Measurements from ENCODE around the gene CHRNA4. TPM values are rescaled to one million over a fixed set of nuclear protein-coding genes. Genes with fewer than 3 reads are reported as not detected.

CHRNA4 gene
- total RNA-seq, 1 experiment from 2014 or later = not detected

DNA sequence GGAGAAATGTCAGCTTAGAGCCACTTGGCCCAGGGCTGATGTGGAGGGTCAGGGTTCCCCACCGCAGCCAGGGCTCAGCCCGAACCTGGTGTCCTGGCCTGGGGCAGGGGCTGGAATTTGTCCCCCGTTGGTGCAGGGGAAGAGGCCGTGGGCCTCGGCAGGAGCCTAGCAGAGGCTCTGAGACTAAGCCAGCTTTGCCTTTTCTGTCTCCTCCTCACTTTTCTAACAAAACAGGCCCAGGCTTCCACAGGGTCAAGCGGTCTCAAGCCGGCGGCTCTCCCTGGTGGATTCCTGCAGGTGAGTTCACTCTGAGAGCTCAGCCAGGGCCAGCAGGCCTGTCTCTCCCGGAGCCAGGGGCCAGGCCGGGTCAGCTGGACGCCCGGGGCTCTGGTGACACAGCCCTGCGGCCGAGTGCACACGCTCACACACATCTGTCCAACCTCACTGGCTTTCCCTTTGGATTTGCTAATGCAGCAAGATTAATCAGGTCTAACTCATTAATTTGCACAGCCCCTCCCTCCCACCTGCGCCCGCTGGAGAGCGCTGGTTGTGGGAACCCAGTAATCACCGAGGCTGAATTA, 2.9 kb upstream of the CHRNA4 start:
- DNase-seq (ENCODE audit: low spot score) = no peak

GRCh38 chr20:63363013-63363957, 2.1 kb upstream of the CHRNA4 start:
- no peak for DNase-seq (ENCODE audit: low spot score)

GRCh38 chr20:63362436-63363009, 1.4 kb upstream of the CHRNA4 start:
- no peak for DNase-seq (ENCODE audit: low spot score)

- no peak for DNase-seq (ENCODE audit: low spot score)
Observed at GRCh38 chr20:63361519-63362435, 628 bp upstream of the CHRNA4 start.

DNA sequence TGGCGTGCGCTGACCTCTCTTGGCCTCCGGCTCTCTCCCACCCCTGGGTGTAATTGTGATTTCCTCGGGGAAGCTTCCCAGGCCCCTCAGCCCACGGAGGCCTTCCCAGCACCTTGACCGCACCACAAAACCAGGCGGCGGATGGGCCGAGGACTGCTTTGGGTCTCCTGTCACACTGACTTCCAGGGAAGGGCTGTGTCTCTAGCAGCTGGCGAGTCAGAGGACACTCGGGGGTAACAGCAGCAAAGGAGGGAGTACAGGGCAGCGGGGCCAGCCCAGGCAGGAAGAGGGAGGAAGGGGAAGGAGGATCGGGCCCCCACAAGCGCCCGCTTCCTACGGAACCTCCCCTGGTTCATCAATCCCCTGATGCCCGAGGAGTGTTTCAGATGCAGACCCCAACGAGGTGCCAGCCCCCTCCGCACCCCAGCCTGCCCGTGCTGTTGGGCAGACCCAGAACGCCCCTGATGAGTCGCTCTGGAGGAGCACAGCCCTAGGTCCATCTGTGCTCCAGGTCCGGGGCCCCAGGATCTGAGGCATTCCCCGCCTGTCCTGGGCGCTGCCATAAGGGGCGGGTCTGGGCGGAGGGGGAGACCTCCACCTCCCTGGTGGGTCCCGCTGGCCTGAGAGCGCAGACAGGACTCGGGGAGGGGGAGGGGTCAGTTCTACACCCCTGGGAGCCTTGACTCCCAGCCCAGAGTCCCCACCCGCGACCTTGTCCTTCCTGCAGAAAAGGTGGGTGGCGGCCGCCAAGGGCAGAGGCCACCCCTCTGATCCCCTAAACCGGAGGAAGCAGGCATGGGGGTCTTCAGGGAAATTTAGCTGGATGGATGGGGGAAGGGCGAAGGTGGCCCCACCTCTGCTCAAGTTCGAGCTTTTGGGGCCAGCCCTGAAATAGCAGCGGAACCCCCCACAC, 956 bp downstream of the CHRNA4 start:
- no peak for DNase-seq (ENCODE audit: low spot score)

DNA sequence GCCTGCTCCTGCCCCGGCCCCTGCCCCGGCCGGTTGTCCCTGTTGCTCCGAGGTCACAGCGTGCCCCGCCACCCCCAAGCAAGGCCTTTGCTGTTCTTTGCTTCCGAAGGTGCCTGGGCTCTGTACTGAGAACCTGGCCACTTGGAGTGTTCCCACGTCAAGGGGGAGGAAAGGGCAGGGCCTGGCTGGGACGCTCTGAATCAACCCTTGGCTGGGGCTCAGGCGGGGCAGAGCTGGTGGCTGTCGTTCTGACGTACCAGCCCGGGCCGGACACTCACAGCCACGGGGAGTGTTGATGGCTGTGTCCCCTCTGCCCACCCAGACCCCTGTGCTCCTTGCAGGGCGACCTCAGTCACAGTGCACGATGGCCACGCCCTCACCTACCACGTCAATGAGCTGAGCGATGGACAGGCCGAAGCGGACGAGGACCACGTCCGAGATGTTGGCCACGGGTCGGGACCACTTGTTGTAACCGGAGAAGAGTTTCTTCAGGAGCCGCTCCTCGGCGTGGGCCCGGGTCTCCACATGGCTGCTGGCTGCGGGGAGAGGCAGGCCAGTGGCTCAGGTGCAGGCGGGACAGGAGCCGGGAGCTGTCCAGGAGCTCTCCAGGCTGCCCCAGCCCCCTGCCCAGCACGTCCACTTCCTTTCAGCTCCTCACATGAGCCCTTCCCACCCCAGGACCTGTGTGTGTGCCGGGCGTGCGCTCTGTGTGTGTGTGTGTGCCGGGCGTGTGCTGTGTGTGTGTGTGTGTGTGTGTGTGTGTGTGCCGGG, 1.8 kb downstream of the CHRNA4 start:
- DNase-seq (ENCODE audit: low spot score) = no peak

DNA sequence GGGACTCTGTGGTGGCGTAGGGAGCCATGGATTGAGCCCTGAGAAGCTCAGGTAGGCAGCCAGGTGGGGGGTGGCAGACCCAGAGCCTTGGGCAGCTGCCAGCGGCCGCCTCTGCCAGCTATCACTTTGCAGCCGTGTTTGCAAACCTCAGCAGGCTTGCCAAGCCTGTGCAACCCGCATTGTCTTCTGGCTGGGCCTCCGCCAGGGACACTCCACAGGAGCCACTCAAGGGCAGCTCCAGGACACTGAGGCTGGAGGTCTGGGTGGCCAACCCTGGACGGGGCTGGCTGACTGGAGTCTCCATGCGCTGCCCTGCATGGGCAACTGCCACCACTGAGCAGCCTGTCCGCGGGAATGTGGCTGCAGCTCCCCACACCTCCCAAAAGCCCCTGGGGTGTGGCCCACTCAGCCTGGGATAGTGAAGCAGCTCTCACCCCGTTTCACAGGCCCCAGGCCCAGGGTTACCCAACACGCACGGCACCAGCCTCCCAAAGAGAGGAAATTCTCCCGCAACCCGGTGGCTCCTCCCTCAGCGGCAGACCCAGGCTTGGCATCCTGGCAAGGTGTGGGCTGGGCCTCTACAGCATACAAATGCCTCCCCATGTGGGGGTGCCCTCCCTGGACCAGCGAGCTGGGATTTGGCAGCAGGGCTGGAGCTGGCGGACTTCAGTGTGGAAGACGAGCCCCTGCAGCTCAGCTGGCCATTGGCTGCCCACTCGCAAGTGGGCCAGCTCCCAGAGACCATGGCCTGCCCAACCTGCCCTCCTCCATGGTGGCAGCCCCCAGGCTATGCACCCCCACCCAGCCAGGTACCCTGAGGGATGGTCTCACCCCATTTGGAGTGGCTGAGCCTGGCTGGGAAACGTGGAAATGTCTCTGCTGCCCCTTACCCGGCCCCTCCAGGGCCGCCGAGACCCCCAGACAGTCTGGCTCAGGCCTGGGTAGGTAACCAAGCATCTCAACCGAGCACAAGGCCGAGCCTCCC, 2.9 kb downstream of the CHRNA4 start:
- DNase-seq (ENCODE audit: low spot score) = no peak

DNA sequence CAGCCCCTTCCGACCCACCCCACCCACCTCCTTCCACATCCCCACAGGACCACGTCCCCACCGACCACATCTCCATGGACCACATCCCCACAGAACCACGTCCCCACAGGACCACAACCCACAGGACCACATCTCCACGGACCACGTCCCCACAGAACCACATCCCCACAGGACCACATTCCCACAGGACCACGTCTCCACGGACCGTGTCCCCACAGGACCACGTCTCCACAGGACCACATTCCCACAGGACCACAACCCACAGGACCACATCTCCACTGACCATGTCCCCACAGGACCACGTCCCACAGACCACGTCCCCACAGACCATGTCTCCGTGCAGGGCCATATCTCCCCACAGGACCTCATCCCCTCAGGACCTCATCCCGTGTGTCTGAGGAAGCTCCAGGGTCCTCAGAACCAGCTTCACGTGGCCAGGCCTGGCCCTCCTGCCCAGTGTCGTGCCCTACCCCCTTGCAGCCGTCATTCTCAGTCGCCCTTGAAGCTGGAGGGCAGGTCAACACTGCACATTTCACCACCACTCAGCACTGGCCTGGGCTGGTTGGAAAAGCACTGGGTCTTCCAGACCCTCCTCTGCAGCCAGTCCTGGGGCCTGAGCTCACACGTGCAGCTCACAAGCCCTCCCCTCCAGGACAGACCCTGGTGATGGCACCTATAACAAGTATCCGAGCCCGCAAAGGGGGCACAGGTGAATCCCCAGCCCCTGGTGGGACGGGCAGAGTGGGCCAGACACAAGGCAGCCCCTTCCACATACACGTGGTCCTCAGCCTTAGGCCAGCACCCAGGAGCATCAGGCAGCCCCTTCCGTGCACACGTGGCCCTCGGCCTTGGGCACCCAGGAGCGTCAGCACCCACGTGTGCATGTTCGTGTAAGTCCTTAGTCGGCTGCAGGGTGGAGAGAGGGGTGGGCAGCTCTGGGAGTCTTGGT, 3.9 kb downstream of the CHRNA4 start:
- no peak for DNase-seq (ENCODE audit: low spot score)

- DNase-seq (ENCODE audit: low spot score) = no peak
Observed at GRCh38 chr20:63356511-63356910, 4.6 kb downstream of the CHRNA4 start.

DNA sequence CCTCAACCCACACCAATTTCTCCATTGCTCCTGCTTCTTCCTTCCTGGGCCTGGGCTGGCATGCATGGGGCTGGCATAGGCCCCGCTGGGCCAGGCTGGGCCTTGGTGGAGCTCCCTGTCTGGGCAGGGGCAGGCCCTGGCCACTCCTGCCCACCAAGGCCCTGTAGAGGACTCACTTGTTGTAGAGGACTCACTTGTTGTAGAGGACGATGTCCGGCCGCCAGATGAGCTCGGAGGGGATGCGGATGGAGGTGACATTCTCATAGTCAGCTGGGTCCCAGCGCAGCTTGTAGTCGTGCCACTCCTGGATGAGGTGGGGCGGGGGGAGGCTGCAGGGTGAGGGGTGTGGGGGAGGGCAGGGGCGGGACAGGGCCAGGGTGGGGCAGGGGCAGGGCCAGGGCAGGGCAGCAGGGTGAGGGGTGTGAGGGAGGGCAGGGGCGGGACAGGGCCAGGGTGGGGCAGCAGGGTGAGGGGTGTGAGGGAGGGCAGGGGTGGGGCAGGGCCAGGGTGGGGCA, 5.3 kb downstream of the CHRNA4 start:
- no peak for DNase-seq (ENCODE audit: low spot score)

GRCh38 chr20:63354636-63355350, 6.4 kb downstream of the CHRNA4 start:
- DNase-seq (ENCODE audit: low spot score) = no peak

- no peak for DNase-seq (ENCODE audit: low spot score)
Observed at GRCh38 chr20:63352811-63353221, 8.3 kb downstream of the CHRNA4 start.

- no peak for DNase-seq (ENCODE audit: low spot score)
Observed at GRCh38 chr20:63351811-63352591, 9.1 kb downstream of the CHRNA4 start.

GRCh38 chr20:63351326-63351700, 9.8 kb downstream of the CHRNA4 start:
- DNase-seq (ENCODE audit: low spot score) = no peak

DNA sequence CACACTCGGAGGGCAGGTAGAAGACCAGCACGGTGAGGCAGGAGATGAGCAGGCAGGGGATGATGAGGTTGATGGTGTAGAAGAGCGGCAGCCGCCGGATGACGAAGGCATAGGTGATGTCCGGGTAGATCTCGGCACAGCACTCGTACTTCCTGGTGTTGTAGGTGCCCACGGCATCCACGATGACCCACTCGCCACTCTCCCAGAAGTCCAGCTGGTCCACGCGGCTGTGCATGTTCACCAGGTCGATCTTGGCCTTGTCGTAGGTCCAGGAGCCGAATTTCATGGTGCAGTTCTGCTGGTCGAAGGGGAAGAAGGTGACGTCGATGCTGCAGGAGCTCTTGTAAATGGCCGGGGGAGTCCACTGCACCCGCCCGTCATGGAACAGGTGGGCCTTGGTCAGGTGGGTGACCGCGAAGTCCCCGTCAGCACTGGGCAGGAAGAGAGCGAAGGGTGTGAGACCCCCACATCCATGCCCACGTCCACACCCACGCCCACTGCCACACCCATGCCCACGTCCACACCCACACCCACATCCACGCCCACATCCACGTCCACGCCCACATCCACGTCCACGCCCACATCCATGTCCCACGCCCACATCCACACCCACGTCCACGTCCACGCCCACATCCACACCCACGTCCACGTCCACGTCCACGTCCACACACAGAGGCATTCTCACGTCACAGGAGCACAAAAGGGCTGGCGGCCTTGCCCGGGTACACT, 10.4 kb downstream of the CHRNA4 start:
- DNase-seq (ENCODE audit: low spot score) = no peak

Data from HT-29 (cell line).